ENCODE results near the gene PADI1.

PADI1 gene

DNA sequence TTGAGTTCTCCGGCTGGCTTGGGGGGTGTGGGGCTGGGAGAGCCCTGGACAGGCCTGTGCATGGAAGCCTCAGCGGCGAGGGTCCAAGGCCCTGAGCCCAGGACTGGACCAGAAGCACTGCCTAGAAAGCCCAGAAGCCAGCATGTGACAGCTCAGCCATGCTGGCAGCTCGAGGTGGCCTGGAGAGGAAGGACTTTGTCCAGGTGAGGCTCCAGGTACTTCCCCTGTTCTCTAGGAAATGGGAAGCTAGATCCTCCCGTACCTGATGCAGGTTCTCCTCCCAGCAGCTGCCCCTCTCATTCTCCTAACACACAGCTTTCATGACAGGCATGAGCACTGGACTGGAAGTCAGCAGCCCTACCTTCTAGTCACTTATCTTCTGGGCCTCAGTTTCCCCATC is 50.4 kb downstream of the PADI1 start:
- no peak overlapping the region for H3K4me3 ChIP-seq (ENCODE audit: low read length)
- DNase-seq (ENCODE audit: low read depth, low spot score): no peak

GRCh38 chr1:17258116-17258757 is 53.3 kb downstream of the PADI1 start:
- H3K4me3 ChIP-seq (ENCODE audit: low read length): no peak overlapping the region
- DNase-seq (ENCODE audit: low read depth, low spot score): no peak

GRCh38 chr1:17258758-17259130 is 53.8 kb downstream of the PADI1 start:
- DNase-seq (ENCODE audit: low read depth, low spot score): no peak
- H3K4me3 ChIP-seq (ENCODE audit: low read length): no peak overlapping the region

DNA sequence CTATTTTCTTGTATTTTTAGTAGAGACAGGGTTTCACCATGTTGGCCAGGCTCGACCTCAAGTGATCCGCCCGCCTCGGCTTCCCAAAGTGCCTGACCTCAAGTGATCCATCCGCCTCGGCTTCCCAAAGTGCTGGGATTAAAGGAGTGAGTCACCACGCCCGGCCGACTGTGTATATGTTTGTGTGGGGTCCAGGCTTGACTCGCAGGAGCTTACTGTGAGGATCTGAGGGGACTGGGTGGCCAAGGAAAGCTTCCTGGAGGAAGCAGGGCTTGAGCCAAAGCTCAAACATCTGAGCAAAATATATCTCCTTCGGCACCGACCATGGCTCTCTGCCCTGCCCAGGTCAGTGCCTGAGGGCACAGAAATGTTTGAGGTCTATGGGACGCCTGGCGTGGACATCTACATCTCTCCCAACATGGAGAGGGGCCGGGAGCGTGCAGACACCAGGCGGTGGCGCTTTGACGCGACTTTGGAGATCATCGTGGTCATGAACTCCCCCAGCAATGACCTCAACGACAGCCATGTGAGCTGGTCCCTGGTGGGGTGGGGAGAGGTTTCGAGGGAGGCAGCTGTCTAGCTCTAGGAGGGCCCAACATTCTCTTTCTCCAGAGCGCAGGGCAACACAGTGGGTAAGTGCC is 54.4 kb downstream of the PADI1 start:
- no peak overlapping the region for H3K4me3 ChIP-seq (ENCODE audit: low read length)
- DNase-seq (ENCODE audit: low read depth, low spot score): no peak

DNA sequence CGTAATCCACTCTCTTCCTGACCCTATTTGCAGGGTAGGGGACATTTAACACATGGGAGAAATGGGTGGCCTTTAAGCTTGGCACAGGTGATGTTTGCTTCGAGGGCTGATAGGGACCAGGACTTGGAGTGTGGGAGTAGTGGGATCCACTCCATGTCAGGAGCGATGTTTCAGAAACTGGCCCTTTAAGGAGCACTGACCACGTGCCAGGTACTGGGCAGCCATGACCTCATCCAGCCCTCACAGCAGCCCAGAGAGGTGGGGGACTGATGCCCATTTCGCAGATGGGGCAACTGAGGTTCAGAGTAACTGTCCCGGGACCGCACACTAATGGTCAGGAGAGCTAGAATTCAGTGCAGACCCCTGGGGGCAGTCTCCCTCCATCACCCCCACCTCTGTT is 55.3 kb downstream of the PADI1 start:
- no peak for DNase-seq (ENCODE audit: low read depth, low spot score)

DNA sequence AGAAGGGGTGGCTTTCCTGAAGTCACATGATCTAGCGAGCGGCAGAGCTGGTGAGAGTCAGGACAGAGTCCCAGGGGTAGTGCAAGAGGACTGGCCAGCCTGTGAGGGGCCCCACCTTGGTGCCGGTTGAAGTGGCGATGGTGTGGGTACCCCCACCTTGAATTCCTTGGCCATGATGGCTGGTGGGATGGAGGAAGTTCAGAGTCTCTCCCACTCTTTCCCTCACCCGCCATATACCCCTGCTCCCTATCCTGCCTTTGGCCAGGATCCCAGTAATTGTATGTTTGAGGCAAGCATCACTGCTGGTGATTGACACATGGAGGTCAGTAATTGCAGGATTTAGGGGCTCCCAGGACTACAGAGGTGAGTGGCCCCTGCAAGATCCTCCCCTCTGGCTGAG is 55.8 kb downstream of the PADI1 start:
- no peak for DNase-seq (ENCODE audit: low read depth, low spot score)
- no peak overlapping the region for H3K4me3 ChIP-seq (ENCODE audit: low read length)

More for the DNA sequence above, 55.3 kb downstream of the PADI1 start:
- no peak overlapping the region for H3K4me3 ChIP-seq (ENCODE audit: low read length)

- H3K4me3 ChIP-seq (ENCODE audit: low read length): no peak overlapping the region
- no peak for DNase-seq (ENCODE audit: low read depth, low spot score)
Measured at GRCh38 chr1:17263936-17264335, 59.0 kb downstream of the PADI1 start.

DNA sequence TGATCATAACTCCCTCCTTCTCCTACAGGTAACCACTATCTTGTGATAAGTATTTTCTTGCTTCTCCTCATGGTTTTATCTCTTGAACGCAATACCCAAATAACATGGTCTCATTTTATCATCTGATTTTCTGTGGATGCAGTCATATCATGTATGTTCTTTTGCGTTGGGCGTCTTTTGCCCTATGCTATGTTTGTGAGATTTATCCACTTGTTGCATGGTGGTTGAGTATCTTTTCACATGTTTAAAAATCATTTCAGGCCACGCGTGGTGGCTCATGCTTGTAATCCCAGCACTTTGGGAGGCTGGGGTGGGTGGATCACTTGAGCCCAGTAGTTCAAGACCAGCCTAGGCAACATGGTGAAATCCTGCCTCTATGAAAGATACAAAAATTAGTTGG is 59.5 kb downstream of the PADI1 start:
- no peak for DNase-seq (ENCODE audit: low read depth, low spot score)
- H3K4me3 ChIP-seq (ENCODE audit: low read length): no peak overlapping the region

- no peak for DNase-seq (ENCODE audit: low read depth, low spot score)
- H3K4me3 ChIP-seq (ENCODE audit: low read length): no peak overlapping the region
Measured at GRCh38 chr1:17265162-17265561, 60.2 kb downstream of the PADI1 start.

DNA sequence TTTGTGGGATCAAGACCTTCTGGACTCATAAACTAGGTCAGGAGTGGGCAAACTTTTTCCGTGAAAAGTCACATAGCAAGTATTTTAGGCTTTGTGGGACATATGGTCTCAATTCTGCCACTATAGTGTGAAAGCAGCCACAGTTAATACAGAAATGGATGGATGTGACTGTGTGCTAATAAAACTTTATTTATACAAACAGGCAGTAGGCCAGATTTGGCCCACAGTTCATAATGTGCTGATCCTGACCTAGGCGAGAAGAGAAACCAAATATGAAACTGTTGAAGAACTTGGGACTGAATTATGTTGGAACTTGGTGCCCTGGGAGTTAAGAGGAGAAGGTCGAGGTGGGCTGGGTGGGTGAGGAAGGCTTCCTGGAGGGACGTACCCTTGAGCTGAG is 61.0 kb downstream of the PADI1 start:
- no peak overlapping the region for H3K4me3 ChIP-seq (ENCODE audit: low read length)
- no peak for DNase-seq (ENCODE audit: low read depth, low spot score)

- H3K4me3 ChIP-seq (ENCODE audit: low read length): no peak overlapping the region
- no peak for DNase-seq (ENCODE audit: low read depth, low spot score)
Measured at GRCh38 chr1:17270891-17271765, 66.2 kb downstream of the PADI1 start.

DNA sequence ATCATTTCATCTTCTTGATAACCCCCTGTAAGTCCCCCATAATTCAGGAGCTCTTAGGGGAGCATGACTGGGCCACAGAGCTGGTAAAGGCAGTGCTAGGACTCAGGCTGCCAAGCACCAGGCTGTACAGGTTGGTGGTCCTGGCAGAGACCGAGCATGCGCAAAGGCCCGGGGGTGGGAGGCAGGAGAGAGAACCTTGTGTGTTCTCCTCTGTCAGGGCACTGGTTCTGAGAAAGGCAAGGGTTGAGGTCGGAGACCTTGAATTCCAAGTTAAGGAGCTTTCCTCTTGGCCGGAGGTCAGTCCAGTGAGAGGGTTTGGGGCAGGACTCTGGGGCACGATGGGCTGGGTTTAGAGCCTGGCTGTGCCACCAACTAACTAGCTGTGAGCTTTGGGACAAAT is 67.1 kb downstream of the PADI1 start:
- DNase-seq (ENCODE audit: low read depth, low spot score): no peak
- H3K4me3 ChIP-seq (ENCODE audit: low read length): no peak overlapping the region

DNA sequence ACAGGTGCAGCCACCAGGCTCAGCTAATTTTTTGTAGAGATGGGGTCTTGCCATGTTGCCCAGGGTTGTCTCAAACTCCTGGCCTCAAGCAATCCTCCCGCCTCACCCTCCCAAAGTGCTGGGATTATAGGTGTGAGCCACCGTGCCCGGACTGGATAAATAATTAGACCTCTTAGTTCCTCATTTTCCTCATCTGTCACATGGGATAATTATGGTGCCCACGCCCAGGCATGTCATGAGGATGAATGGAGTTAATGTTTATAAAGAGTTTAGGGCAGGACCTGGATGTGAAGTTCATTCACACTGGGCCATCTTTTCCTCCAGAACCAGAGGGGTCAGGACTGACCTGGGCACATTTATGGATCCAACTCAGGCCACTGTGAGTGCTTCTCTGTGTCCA is 67.7 kb downstream of the PADI1 start:
- H3K4me3 ChIP-seq (ENCODE audit: low read length): no peak overlapping the region
- no peak for DNase-seq (ENCODE audit: low read depth, low spot score)

- DNase-seq (ENCODE audit: low read depth, low spot score): no peak
- no peak overlapping the region for H3K4me3 ChIP-seq (ENCODE audit: low read length)
Measured at GRCh38 chr1:17273096-17273495, 68.2 kb downstream of the PADI1 start.

DNA sequence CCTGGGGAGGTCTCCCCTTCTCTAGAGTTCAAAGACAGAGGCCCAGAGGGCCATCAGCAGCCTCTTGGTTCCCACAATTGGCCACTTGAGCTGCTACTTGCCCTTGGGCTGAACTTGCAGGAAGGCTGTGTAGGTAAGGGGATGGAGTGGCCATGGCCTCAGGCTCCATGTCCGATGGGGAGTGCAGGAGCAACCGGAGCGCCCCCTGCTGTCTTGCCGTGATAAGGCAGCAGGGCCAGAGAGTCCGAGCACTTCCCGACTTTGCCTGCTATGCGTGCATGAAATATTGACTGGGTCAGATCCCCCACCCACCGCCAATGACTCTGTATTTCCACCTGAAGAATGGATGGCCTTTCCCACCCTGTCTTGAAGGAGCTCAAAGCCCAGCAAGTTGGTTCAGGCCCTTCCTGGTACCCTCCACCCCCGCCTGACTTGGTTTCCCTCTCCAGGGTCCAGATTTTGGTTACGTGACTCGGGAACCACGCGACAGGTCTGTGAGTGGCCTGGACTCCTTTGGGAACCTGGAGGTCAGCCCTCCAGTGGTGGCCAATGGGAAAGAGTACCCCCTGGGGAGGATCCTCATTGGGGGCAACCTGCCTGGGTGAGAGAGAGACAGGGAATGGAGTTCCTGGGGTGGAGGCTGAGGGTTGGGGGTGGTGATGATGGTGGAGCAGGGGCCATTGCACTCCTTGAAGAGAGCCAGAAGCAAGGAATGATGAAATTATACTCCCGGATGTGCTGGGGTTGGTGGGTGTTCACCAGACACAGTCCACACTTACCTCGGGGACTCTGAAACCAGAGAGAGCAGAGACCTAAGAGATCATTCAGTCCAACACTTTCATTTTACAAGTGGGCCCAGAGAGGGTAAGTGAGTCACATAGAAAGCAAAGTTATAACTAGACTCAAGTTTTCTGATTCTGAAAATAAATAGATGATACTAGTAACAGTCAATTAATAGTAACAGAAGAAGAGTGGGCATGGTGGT is 69.5 kb downstream of the PADI1 start:
- no peak overlapping the region for H3K4me3 ChIP-seq (ENCODE audit: low read length)
- DNase-seq (ENCODE audit: low read depth, low spot score): peak; percentile 9

- no peak overlapping the region for H3K4me3 ChIP-seq (ENCODE audit: low read length)
- DNase-seq (ENCODE audit: low read depth, low spot score): no peak
Measured at GRCh38 chr1:17276568-17276967, 71.6 kb downstream of the PADI1 start.

- no peak overlapping the region for H3K4me3 ChIP-seq (ENCODE audit: low read length)
- no peak for DNase-seq (ENCODE audit: low read depth, low spot score)
Measured at GRCh38 chr1:17277511-17278159, 72.7 kb downstream of the PADI1 start.

- H3K4me3 ChIP-seq (ENCODE audit: low read length): no peak overlapping the region
- DNase-seq (ENCODE audit: low read depth, low spot score): no peak
Measured at GRCh38 chr1:17278996-17279830, 74.3 kb downstream of the PADI1 start.

All from Jurkat, Clone E6-1 (cell line).